OCI-LY7 (cell line): ENCODE data around the gene SQOR. TPM values are rescaled to one million over a fixed set of nuclear protein-coding genes. Genes with fewer than 3 reads are reported as not detected.

Source experiments
- BruUV-seq: library from RNA; stranded (reverse); fragments of 400-500 nt; replicated peaks from 2 replicates; lab custom pipeline; 2021; lab: Mats Ljungman, UMichigan
- CTCF ChIA-PET: fragments of 300-600 bp; sonication (Branson Sonifier 250); formaldehyde crosslinking; loops from one replicate; lab custom pipeline; 2022; ENCODE audit warnings: antibody characterized with exemption; ENCODE audit not compliant: unreplicated experiment; lab: Charles Lee
- POLR2A ChIA-PET: fragments of 300-600 bp; sonication (Branson Sonifier 250); formaldehyde crosslinking; loops from one replicate; lab custom pipeline; 2022; ENCODE audit warnings: antibody characterized with exemption; lab: Charles Lee
- DNase-seq: peaks from one replicate; pipeline ENCODE4 v3.0.0-alpha.2; 2015; ENCODE audit warnings: low spot score
- H2AFZ ChIP-seq: fragments of 200-600 bp; sonication (generic), shearing (Covaris generic); 2 replicates; pipeline ENCODE4 v1.6.1; 2014; ENCODE audit warnings: mild to moderate bottlenecking, antibody characterized with exemption, low read length, moderate library complexity
- H3K27ac ChIP-seq: fragments of 200-600 bp; sonication (generic); 2 replicates; pipeline ENCODE4 v1.5.1; 2014; ENCODE audit warnings: mixed run types, low read depth, mild to moderate bottlenecking, moderate library complexity, low read length, inconsistent platforms; ENCODE audit not compliant: poor library complexity, severe bottlenecking
- H3K36me3 ChIP-seq: fragments of 200-600 bp; sonication (generic); 2 replicates; pipeline ENCODE4 v1.6.1; 2014; ENCODE audit warnings: mild to moderate bottlenecking, antibody characterized with exemption, low read length, moderate library complexity, mixed read lengths; ENCODE audit not compliant: insufficient read depth
- H3K4me1 ChIP-seq: fragments of 200-600 bp; sonication (generic); 2 replicates; pipeline ENCODE4 v1.5.1; 2014; ENCODE audit warnings: mild to moderate bottlenecking, low read length; ENCODE audit not compliant: insufficient read depth, poor library complexity, severe bottlenecking
- H3K4me2 ChIP-seq: fragments of 200-600 bp; sonication (generic); 2 replicates; pipeline ENCODE4 v1.6.1; 2014; ENCODE audit warnings: mild to moderate bottlenecking, low read length
- H3K4me3 ChIP-seq: fragments of 200-600 bp; sonication (generic); 2 replicates; pipeline ENCODE4 v1.5.1; 2014; ENCODE audit warnings: mild to moderate bottlenecking, low read depth, low read length; ENCODE audit not compliant: poor library complexity, severe bottlenecking
- H3K79me2 ChIP-seq: fragments of 200-600 bp; sonication (generic); 2 replicates; pipeline ENCODE4 v1.6.1; 2016; ENCODE audit warnings: low read depth, mild to moderate bottlenecking, low read length, moderate library complexity, mixed read lengths; ENCODE audit not compliant: insufficient read depth
- H3K9me2 ChIP-seq: fragments of 200-600 bp; sonication (generic); 2 replicates; pipeline ENCODE4 v1.6.1; 2016; ENCODE audit warnings: mild to moderate bottlenecking, low read length, mixed read lengths; ENCODE audit not compliant: insufficient read depth
- H3K9me3 ChIP-seq: fragments of 200-600 bp; sonication (generic); 2 replicates; pipeline ENCODE4 v1.6.1; 2014; ENCODE audit warnings: mild to moderate bottlenecking, mixed run types, low read length, mixed read lengths
- H4K20me1 ChIP-seq: fragments of 200-600 bp; sonication (generic); 2 replicates; pipeline ENCODE4 v1.6.1; 2014; ENCODE audit warnings: mild to moderate bottlenecking, antibody characterized with exemption, low read length, moderate library complexity, mixed read lengths; ENCODE audit not compliant: insufficient read depth
- CTCF ChIP-seq: fragments of 200-600 bp; sonication (generic); conservative IDR thresholded peaks from 2 replicates; pipeline ENCODE4 v1.5.1; 2014; ENCODE audit warnings: mild to moderate bottlenecking, antibody characterized with exemption, low read length, moderate library complexity, mixed read lengths
- EZH2phosphoT487 ChIP-seq: fragments of 200-600 bp; sonication (generic); IDR thresholded peaks from 2 replicates; pipeline ENCODE4 v1.6.1; 2018; ENCODE audit warnings: low read depth, borderline replicate concordance, mild to moderate bottlenecking, mixed run types, antibody characterized with exemption, low read length, moderate library complexity, mixed read lengths
- intact Hi-C: fragments of 100-400 bp; cut with micrococcal nuclease; formaldehyde crosslinking; loops from one replicate; pipeline ENCODE4 v1.10.0; 2022; ENCODE audit not compliant: unreplicated experiment
- total RNA-seq, 2 experiments: library from RNA; depleted of rRNA in 1 of 2; stranded (reverse); fragments of >200 nt in 1 of 2; shearing (Covaris generic) in 1 of 2; gene quantifications; 2 replicates each; pipeline ENCODE4 v1.2.3, GENCODE V29; 2014 to 2022

The SQOR gene
- total RNA-seq, 2 experiments from 2014 or later, result 0.42 to 1.8 TPM

- Histone ChIP-seq H3K9me3 (no peaks in the 10 kb centered on the region), H3K9me2 (no peaks in the 10 kb centered on the region), H3K27ac (no peak overlapping the region), H3K79me2 (no peaks in the 10 kb centered on the region), H3K4me2 (no peak overlapping the region), H3K4me3 (no peak overlapping the region), H3K36me3 (no peaks in the 10 kb centered on the region), H3K4me1 (no peaks in the 10 kb centered on the region), H2AFZ (no peak overlapping the region), H4K20me1 (no peaks in the 10 kb centered on the region)
- BruUV-seq, result no TSS peak
- intact Hi-C loops, result no loop called here
- ChIA-PET CTCF (no interaction called here), POLR2A (interaction anchor here (0.7 to 1.0 kb wide), 2 partner anchors 154 to 523 kb away, joined by 3 read pairs; no protein-coding TSS in a partner anchor)
- DNase-seq, result no peak
- TF ChIP-seq CTCF, result peak; percentile 42
- no peak for TF ChIP-seq EZH2phosphoT487
Observed at GRCh38 chr15:45666119-45666875, 31.5 kb downstream of the SQOR start.

GRCh38 chr15:45667002-45667401, 32.2 kb downstream of the SQOR start:
- DNase-seq, result no peak
- TF ChIP-seq EZH2phosphoT487 (no peak), CTCF (no peak)
- no peaks in the 10 kb centered on the region for H3K4me1 ChIP-seq
- H4K20me1 ChIP-seq, result no peaks in the 10 kb centered on the region
- ChIA-PET POLR2A (interaction anchor here (0.7 to 1.0 kb wide), 7 partner anchors 11 to 1334 kb away, joined by 3 to 11 read pairs (median 6); no protein-coding TSS in a partner anchor), CTCF (no interaction called here)
- BruUV-seq, result no TSS peak
- intact Hi-C loops, result no loop called here
- H2AFZ ChIP-seq, result no peak overlapping the region
- no peak overlapping the region for H3K4me2 ChIP-seq
- no peaks in the 10 kb centered on the region for H3K79me2 ChIP-seq
- no peaks in the 10 kb centered on the region for H3K9me2 ChIP-seq
- no peak overlapping the region for H3K4me3 ChIP-seq
- no peaks in the 10 kb centered on the region for H3K36me3 ChIP-seq
- no peak overlapping the region for H3K27ac ChIP-seq
- H3K9me3 ChIP-seq, result no peaks in the 10 kb centered on the region

DNA sequence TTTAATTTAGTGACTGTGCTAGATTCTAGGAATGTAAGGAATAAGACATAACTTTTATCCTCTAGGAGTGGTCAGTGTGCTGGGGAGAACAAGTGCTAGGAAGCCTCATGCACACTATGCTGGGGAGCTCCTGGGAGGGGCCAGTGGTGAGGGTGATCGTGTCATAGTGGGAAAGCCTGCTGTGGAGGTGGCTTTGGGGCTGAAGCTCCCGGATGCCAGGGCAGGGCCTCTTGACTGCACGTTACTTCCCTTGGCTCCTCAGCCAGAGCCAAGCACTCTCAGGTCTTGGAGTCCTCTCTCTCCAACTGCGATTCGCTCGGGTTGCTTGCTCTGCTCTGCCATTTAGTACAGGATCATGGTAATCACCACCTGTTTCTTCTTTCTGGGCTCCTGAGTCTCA, 33.6 kb downstream of the SQOR start:
- ChIA-PET CTCF (no interaction called here), POLR2A (no interaction called here)
- DNase-seq, result no peak
- no peaks in the 10 kb centered on the region for H3K36me3 ChIP-seq
- H3K4me1 ChIP-seq, result no peaks in the 10 kb centered on the region
- H3K4me2 ChIP-seq, result no peak overlapping the region
- no peaks in the 10 kb centered on the region for H4K20me1 ChIP-seq
- H3K4me3 ChIP-seq, result no peak overlapping the region
- no peak overlapping the region for H2AFZ ChIP-seq
- no TSS peak for BruUV-seq
- H3K27ac ChIP-seq, result no peak overlapping the region
- H3K79me2 ChIP-seq, result no peaks in the 10 kb centered on the region
- H3K9me2 ChIP-seq, result no peaks in the 10 kb centered on the region
- intact Hi-C loops, result no loop called here
- TF ChIP-seq CTCF, result no peak
- TF ChIP-seq EZH2phosphoT487, result no peak
- no peaks in the 10 kb centered on the region for H3K9me3 ChIP-seq
